GM18519 (cell line): ENCODE measurements around the gene FBXW5.

Experiments
- ATAC-seq: cut with Tn5 transposase; IDR thresholded peaks from one replicate; pipeline ENCODE4 v1.9.1; 2021; ENCODE audit warnings: mild to moderate bottlenecking, moderate library complexity; ENCODE audit not compliant: unreplicated experiment, low FRiP score

Gene FBXW5

GRCh38 chr9:136944519-136945332, at the start of gene FBXW5, which contains the start of gene C8G:
Gene FBXW5 (minus strand): TSS chr9:136944738. CDS start chr9:136944083, 655 bp downstream.
Gene C8G (plus strand): TSS chr9:136945243. CDS start chr9:136945321, 78 bp downstream.
- peak; percentile 40 for ATAC-seq

DNA sequence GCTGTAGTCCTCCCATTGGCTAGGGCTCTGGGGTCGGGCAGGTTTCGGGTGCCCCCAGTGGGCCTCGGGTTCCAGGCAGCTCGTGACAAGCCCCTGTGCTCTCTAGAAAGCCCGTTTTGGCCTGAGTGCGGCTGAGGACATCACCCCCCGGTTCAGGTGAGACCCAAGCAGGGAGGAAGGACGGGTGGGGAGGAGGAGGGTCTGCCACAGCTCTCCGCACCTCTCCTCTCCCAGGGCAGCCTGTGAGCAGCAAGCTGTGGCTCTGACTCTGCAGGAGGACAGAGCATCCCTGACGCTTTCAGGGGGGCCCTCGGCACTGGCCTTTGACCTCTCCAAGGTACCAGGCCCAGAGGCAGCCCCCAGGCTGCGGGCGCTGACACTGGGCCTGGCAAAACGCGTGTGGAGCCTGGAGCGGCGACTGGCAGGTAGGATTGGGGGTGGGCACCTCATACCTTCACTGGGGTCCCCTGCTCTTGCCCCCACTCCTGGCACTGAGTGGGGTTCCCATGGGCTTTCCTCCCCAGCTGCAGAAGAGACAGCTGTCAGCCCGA, 48.4 kb upstream of the FBXW5 start:
- no peak for ATAC-seq

- peak; percentile 53 for ATAC-seq
Measured at GRCh38 chr9:136991993-136992818, 47.7 kb upstream of the FBXW5 start, which contains the start of gene PAXX. Gene PAXX (plus strand): TSS chr9:136992422. CDS start chr9:136992444, 22 bp downstream.

DNA sequence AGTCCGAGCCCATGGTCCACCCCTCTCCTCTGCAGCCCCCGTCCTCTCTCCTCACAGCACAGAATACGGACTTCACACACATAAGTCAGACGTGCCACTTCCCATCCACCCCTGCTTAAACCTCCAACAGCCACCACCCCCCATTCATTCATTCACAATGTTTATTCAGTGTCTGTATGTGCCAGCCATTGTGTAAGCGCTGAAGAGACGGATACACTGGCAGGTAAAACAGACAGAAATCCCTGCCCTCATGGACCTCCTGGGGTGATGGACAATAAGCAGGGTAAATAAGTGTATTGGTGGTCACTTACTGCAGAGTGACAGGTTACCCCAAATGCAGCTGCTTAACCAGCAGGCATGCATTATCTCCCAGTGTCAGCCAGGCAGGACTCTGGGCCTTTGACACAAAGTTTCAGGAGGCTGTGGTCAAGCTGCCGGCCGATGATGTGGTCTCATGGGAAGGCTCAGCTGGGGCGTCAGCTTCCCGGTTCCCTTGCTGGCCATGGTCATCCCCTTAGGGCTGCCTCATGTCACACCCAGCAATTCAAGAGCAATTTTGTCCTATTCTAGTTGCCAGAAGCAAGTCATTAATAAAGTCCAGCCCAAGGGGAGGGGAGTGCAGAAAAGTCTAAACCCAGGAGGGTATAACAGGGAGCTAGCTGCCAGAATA, 45.8 kb upstream of the FBXW5 start:
- no peak for ATAC-seq

- ATAC-seq: no peak
Measured at GRCh38 chr9:136988872-136989271, 44.3 kb upstream of the FBXW5 start.

GRCh38 chr9:136985853-136986252, 41.3 kb upstream of the FBXW5 start:
- ATAC-seq: no peak

- no peak for ATAC-seq
Measured at GRCh38 chr9:136985027-136985602, 40.6 kb upstream of the FBXW5 start.

GRCh38 chr9:136984464-136985026, 40.0 kb upstream of the FBXW5 start:
- no peak for ATAC-seq

GRCh38 chr9:136983656-136984314, 39.2 kb upstream of the FBXW5 start:
- no peak for ATAC-seq

GRCh38 chr9:136983167-136983566, 38.6 kb upstream of the FBXW5 start:
- no peak for ATAC-seq

DNA sequence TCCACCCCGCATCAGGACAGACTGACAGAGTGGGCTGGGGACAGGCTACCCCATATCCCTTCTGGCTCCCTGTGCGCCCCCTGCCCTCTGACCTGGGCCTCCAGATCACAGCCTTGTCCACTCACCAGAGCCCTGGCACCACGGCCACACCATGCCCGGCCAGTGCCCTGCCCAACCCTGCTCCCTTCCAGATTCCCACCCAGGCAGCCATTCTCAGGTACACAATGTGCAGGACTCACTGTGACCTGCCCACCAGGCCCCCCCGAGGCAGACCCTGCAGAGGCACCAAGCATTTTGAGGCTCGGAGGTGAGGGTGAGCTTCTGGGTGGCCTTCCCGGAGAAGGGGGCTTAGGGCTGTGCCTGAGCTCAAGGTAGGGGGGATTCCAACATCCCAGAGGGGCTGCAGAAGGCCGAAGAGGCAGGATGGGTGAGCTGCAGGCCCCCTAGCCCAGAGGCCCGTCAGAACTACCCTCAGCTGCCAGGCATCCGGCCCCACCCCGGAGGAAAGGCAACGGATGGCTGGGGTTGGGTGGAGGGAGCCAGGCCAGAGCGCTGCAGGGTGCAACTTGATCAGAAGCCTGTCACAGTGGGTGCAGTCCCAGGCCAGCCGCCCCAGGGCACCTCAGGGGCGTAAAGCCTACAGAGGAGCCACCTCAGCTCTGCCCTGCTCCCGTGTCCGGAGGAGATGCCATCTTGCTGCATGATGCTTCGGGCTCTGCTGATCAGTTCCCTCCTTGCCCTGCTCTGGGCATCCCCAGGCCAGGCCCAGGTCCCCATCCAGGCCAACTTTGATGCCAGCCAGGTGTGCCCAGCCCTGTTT, 37.9 kb upstream of the FBXW5 start, which contains the start of gene LCNL1:
LCNL1 (plus strand) TSS at position 762 of the 820 bp plus-strand sequence. CDS start 594 bp downstream, outside the sequence.
- no peak for ATAC-seq

GRCh38 chr9:136981588-136982231, 37.2 kb upstream of the FBXW5 start:
- ATAC-seq: no peak

DNA sequence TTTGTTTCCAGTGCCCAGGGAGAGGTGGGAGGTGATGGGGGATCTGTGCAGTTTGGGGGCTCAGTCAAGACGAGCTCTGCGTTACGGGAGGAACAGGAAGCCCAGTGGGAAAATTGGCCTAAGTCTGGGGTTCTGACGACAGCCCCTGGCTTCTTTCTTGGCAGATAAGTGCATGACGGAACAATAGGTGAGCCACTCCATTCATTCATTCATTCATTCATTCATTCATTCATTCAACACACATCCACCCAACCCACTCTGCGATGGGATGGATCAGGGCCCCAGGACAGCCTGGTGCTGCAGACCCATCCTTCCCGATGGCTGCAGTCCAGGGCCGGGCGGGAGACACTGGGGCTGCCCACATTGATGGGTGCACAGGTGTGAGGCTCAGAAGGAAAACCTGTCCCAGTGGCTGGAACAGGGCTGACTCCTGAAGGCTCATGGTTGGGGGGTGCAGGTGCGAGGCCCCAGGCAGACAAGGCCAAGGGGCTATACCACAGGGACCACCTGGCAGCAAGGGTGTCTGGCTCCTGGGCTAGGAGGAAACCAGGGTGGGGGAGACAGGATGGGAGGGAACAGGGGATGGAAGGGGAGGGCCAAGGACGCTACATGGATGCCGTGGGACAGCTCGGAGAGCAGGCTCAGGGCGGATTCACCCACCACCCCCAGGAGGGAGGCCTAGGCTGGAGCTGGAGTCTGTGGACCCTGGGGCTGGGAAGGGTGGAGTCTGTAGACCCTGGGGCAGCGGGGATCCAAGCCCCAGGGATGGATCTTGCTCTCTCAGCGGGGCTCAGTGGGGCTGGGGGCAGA, 36.3 kb upstream of the FBXW5 start:
- no peak for ATAC-seq

GRCh38 chr9:136979769-136980587, 35.4 kb upstream of the FBXW5 start:
- no peak for ATAC-seq

- no peak for ATAC-seq
Measured at GRCh38 chr9:136978865-136979544, 34.5 kb upstream of the FBXW5 start.
